AG09309 (cell line): ENCODE data around the gene TYW3.
"Not testable (repeated sequence)": the region's sequence is repeated elsewhere in the genome, so short reads cannot be mapped to it uniquely, and the experiment has no call there.

ENCODE experiments used
- DNase-seq: peaks from one replicate; pipeline ENCODE4 v3.0.0-alpha.2; 2010; ENCODE audit warnings: low read depth
- H3K4me3 ChIP-seq: 2 replicates; pipeline ENCODE4 v1.5.1; 2011; ENCODE audit warnings: mild to moderate bottlenecking, low read depth, low read length, moderate library complexity; ENCODE audit not compliant: control insufficient read depth
- TF ChIP-seq, protein P1 (sequence below): IDR thresholded peaks from 2 replicates; pipeline ENCODE4 v1.5.1; 2011; ENCODE audit warnings: mild to moderate bottlenecking, low read depth, low read length, inconsistent platforms; ENCODE audit not compliant: insufficient read depth, control insufficient read depth; ENCODE audit errors: missing control alignments

The TYW3 gene

DNA sequence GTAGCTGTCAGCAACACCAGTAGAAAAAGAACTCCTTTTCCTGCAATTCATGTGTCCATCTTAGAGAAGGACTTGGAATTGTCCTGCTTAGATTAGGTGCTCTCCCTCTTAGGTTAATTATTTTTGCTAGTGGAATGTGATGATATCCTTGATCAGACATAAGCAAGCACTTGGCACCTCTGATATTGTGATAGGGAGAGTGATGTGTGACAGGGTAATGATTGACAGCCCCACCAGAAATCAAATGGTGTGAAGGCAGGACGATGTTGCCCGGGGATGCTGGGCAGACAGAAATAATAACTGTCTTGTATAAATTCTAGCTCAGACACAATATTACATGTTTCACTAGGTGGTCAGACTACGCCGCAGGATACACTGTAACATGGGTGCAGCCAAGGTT lies 4.4 kb downstream of the TYW3 start:
- TF ChIP-seq, protein P1, sequence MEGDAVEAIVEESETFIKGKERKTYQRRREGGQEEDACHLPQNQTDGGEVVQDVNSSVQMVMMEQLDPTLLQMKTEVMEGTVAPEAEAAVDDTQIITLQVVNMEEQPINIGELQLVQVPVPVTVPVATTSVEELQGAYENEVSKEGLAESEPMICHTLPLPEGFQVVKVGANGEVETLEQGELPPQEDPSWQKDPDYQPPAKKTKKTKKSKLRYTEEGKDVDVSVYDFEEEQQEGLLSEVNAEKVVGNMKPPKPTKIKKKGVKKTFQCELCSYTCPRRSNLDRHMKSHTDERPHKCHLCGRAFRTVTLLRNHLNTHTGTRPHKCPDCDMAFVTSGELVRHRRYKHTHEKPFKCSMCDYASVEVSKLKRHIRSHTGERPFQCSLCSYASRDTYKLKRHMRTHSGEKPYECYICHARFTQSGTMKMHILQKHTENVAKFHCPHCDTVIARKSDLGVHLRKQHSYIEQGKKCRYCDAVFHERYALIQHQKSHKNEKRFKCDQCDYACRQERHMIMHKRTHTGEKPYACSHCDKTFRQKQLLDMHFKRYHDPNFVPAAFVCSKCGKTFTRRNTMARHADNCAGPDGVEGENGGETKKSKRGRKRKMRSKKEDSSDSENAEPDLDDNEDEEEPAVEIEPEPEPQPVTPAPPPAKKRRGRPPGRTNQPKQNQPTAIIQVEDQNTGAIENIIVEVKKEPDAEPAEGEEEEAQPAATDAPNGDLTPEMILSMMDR, result no peak
- no peak for DNase-seq
- H3K4me3 ChIP-seq, result no peak overlapping the region

DNA sequence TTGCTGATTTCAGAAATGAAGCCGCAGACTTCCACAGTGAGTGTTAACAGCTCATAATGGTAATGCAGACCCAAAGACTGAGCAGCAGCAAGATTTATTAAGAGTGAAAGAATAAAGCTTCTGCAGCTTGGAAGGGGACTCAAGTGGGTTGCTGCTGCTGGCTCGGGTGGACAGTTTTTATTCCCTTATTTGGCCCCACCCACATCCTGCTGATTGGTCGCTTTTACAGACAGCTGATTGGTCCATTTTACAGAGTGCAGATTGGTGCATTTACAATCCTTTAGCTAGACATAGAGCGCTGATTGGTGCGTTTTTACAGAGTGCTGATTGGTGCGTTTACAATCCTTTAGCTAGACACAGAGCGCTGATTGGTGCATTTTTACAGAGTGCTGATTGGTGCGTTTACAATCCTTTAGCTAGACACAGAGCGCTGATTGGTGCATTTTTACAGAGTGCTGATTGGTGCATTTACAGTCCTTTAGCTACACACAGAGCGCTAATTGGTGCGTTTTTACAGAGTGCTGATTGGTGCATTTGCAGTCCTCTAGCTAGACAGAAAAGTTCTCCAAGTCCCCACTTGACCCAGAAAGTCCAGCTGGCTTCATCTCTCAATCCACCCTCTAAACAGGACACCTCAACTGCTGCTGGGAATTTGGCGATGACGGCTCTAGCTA lies 7.5 kb downstream of the TYW3 start:
- DNase-seq, H3K4me3 ChIP-seq: not testable (repeated sequence)

DNA sequence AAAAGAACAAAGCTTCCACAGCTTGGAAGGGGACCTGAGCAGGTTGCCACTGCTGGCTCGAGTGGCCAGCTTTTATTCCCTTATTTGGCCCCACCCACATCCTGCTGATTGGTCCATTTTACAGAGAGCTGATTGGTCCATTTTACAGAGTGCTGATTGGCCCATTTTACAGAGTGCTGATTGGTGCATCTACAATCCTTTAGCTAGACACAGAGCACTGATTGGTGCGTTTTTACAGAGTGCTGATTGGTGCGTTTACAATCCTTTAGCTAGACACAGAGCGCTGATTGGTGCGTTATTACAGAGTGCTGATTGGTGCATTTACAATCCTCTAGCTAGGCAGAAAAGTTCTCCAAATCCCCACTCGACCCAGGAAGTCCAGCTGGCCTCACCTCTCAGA lies 12.3 kb downstream of the TYW3 start:
- H3K4me3 ChIP-seq, DNase-seq: not testable (repeated sequence)

DNA sequence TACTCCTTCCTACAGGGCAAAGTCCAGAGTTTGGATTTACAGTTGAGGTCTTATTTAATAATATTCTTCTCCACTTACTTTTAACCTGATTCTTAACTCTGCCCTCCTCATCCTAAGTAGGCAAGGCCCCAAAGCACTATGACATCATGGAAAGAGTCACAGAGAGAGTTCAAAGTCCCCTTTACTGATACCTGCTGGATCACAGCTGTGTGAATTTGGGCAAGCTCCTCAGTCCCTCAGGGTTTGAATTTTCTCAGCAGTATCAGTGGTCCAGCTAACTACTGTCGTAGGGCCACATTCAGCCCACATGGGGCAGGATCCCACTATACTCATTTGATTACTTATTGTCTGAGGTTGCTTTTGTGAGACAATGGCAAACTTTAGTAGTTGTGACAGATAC lies 16.0 kb downstream of the TYW3 start:
- DNase-seq, result no peak
- TF ChIP-seq, protein P1, result no peak
- H3K4me3 ChIP-seq, result no peak overlapping the region

DNA sequence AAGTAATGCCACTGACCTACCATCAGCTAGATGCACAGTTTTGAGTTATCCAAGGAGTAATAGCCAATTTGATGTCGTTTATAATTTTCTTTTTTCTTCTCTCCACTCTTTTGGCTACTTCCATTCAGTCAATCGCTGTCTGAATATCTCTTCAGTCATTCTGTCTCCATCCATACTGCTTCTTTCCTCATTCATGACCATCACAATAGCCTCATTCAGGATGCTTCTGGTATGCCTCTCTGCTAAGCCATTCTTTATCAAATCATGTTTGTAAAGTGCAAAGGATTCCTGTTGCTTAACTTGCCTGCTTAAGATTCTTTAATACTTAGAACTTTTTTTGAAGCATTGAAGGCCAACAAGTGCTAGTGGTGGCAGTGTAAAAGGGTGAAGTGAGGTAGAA lies 20.2 kb downstream of the TYW3 start:
- no peak overlapping the region for H3K4me3 ChIP-seq
- DNase-seq, result no peak

DNA sequence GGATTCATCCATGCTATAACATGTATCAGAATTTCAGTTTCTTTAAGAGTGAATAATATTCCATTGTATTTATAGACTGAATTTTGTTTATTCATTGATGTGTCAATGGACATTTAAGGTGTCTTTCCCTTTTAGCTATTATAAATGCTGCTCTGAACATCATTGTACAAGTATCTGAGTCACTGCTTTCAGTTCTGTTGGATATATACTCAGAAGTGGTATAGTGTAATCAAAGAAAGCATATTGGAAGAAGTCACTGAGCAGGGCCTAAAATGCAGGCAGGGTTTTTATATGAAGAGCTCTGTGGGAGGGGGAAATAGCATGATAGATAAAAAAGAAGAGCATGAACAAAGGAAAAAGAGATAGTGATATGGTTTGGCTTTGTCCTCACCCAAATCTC lies 22.5 kb downstream of the TYW3 start:
- no peak overlapping the region for H3K4me3 ChIP-seq
- no peak for DNase-seq
- TF ChIP-seq, protein P1, result no peak

More for the DNA sequence above, 20.2 kb downstream of the TYW3 start:
- TF ChIP-seq, protein P1, result no peak

DNA sequence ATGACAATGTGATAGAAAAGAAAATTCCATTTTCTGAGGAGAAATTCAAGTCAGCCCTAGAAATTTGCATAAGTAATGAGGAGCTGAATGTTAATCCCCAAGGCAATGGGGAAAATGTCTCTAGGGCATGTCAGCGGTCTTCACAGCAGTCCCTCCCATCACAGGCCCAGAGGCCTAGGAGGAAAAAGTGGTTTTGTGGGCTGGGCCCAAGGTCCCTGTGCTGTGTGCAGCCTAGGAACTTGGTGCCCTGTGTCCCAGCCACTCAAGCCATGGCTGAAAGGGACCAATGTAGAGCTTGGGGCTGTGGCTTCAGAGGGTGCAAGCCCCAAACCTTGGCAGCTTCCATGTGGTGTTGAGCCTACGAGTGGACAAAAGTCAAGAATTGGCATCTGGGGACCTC lies 23.7 kb downstream of the TYW3 start:
- H3K4me3 ChIP-seq, DNase-seq: not testable (repeated sequence)

DNA sequence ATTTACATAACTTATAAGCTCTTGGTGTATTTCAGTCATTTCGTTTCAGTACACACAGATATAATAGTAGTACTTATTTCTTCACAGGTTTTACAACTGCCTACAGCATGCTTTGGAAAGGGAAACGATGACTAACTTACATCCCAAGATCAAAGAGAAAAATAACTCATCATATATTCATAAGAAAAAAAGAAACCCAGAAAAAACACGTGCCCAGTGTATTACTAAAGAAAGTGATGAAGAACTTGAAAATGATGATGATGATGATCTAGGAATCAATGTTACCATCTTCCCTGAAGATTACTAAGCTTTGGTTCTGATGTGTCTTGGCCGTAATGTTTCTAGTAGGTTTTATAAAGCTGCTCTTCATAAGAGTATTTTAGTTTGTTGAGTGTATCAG lies 30.9 kb downstream of the TYW3 start:
- TF ChIP-seq, protein P1, result no peak
- H3K4me3 ChIP-seq, result no peak overlapping the region
- DNase-seq, result no peak
